Esophagus squamous epithelium (tissue), 5 donors: ENCODE data around the gene RBM33. TPM values are rescaled to one million over a fixed set of nuclear protein-coding genes. Genes with fewer than 3 reads are reported as not detected.

Experiments used
- DNase-seq: peaks from one replicate; lab custom pipeline; 2025; lab: John Stamatoyannopoulos, UW
- H3K27ac ChIP-seq, 4 donors: fragments of 200-600 bp; sonication (generic); one replicate each; pipeline ENCODE4 v1.5.1; 2016 to 2019; ENCODE audit warnings: mild to moderate bottlenecking in 1 of 4
- H3K27me3 ChIP-seq, 4 donors: fragments of 200-600 bp; sonication (generic); 1 replicate in 3 of 4; 2 replicates in 1 of 4; pipeline versions ENCODE4 v1.5.1 to v1.6.0; 2017 to 2021; ENCODE audit warnings: antibody characterized with exemption in 1 of 4
- H3K36me3 ChIP-seq, 3 donors: fragments of 200-600 bp; sonication (generic); one replicate each; pipeline ENCODE4 v1.5.1; 2016 to 2019
- H3K4me1 ChIP-seq, 3 donors: fragments of 200-600 bp; sonication (generic); one replicate each; pipeline ENCODE4 v1.5.1; 2017 to 2019
- H3K4me3 ChIP-seq, 4 donors: fragments of 200-600 bp; sonication (generic); 1 replicate in 3 of 4; 2 replicates in 1 of 4; pipeline ENCODE4 v1.5.1; 2016 to 2019; ENCODE audit warnings: mild to moderate bottlenecking in 2 of 4, moderate library complexity in 1 of 4
- H3K9me3 ChIP-seq, 3 donors: fragments of 200-600 bp; sonication (generic); one replicate each; pipeline ENCODE4 v1.5.1; 2016 to 2019
- POLR2A ChIP-seq, 4 donors: fragments of 450-650 bp; IDR thresholded peaks; one replicate each; pipeline ENCODE4 v1.6.1; 2017; ENCODE audit warnings: antibody characterized with exemption in 4 of 4, mild to moderate bottlenecking in 4 of 4, moderate library complexity in 3 of 4
- WGBS, 2 donors: methylation state at CpG; one replicate each; pipeline ENCODE4 v1.1.5; 2018; 5-methylcytosine and 5-hydroxymethylcytosine counted together
- intact Hi-C: fragments of 100-400 bp; cut with DNase I; formaldehyde crosslinking; loops from one replicate; pipeline ENCODE4 v1.15.0; 2022
- total RNA-seq, 4 donors: library from RNA; depleted of rRNA; stranded (reverse); fragments of >200 nt; gene quantifications; one replicate each; pipeline ENCODE4 v1.1.0, GENCODE V29; 2016
- TF ChIP-seq, protein P1 (sequence below), 6 experiments: fragments of 450-650 bp in 4 of 6; fragments of 200-600 bp in 2 of 6; sonication (generic) in 2 of 6; IDR thresholded peaks; one replicate each; pipeline ENCODE4 v1.5.1; 2016 to 2019; ENCODE audit warnings: antibody characterized with exemption in 6 of 6, mild to moderate bottlenecking in 4 of 6, moderate library complexity in 4 of 6
- donor health status: DM: yes; HTN: yes; CAD: no.

RBM33 gene
- total RNA-seq, 4 donors from 2014 or later: 20.3 to 45.6 (median 26.9) TPM

DNA sequence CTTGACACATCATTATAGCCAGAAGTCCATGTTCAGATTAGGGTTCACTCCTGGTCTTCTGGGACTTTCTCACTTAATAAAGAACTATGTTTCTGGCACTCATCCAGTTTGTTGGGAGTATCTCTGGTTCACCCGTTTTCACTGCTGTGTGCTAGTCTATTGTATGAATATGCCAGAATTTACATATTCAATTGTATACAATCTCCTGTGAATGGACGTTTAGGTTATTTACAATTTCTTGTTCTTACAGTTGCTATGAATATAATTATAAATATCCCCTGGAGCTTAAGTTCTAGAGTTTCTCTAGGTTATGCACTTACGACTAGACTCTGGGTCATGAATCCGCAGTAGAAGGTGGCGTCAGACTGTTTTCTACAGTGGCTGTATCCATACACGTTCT lies 20.0 kb upstream of the RBM33 start:
- Histone ChIP-seq H3K27me3 (peaks cover 0 to 9% (median 0%) of the 10 kb centered on the region in 4 donors), H3K36me3 (no peaks in the 10 kb centered on the region), H3K9me3 (peaks cover 0 to 9% (median 6%) of the 10 kb centered on the region in 3 donors), H3K4me1 (no peaks in the 10 kb centered on the region), H3K27ac (no peak overlapping the region), H3K4me3 (no peak overlapping the region)
- 69 to 73% methylated on average over 6 of the region's 6 CpGs for WGBS, 2 donors
- intact Hi-C loops: no loop called here
- DNase-seq: no peak
- no peak for TF ChIP-seq POLR2A (IDR thresholded peaks at IDR 0.05)
- TF ChIP-seq, protein P1, sequence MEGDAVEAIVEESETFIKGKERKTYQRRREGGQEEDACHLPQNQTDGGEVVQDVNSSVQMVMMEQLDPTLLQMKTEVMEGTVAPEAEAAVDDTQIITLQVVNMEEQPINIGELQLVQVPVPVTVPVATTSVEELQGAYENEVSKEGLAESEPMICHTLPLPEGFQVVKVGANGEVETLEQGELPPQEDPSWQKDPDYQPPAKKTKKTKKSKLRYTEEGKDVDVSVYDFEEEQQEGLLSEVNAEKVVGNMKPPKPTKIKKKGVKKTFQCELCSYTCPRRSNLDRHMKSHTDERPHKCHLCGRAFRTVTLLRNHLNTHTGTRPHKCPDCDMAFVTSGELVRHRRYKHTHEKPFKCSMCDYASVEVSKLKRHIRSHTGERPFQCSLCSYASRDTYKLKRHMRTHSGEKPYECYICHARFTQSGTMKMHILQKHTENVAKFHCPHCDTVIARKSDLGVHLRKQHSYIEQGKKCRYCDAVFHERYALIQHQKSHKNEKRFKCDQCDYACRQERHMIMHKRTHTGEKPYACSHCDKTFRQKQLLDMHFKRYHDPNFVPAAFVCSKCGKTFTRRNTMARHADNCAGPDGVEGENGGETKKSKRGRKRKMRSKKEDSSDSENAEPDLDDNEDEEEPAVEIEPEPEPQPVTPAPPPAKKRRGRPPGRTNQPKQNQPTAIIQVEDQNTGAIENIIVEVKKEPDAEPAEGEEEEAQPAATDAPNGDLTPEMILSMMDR (IDR thresholded peaks at IDR 0.05): no peak

DNA sequence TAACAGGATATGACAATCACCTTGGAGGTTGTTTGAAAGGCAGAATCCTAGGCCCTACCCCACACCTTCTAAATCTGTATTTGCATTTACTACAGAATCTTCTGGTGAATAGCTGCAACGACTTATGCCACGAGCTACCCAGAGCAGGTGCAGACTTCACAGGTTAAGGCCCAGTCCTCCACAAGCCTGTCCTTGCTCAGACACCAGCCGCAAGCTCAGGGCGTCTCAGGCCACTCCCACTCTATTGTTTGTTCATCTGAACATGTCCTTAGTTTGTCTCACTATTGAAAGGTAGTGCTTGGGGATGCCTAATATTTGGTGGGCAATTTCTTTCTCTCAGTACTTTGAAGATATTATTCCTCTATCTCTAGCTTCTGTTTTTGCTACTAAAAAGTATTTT lies 18.9 kb upstream of the RBM33 start:
- intact Hi-C loops: no loop called here
- no peak overlapping the region for H3K4me3 ChIP-seq

DNA sequence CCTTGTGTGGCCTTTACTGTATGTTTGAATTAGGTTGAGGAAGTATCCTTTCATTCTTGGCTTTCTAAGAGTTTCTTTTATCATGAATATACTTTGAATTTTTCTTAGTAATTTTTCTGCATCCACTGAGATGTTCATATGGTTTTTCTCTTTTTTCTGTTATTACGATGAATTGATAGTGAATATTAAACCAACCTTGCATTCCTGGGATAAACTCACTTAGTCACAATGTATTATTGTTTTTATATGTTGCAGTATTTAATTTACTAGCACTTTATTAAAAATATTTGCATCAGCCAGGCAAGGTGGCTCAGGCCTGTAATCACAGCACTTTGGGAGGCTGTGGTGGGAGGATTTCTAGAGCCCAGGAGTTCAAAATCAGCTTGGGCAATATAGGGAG lies 15.3 kb upstream of the RBM33 start:
- Histone ChIP-seq H3K27ac (no peak overlapping the region), H3K4me3 (no peak overlapping the region), H3K36me3 (no peaks in the 10 kb centered on the region), H3K4me1 (no peaks in the 10 kb centered on the region), H3K27me3 (no peaks in the 10 kb centered on the region), H3K9me3 (peaks cover 0 to 13% (median 9%) of the 10 kb centered on the region in 3 donors)
- no peak for DNase-seq
- no peak for TF ChIP-seq POLR2A (IDR thresholded peaks at IDR 0.05)
- TF ChIP-seq, protein P1 (IDR thresholded peaks at IDR 0.05): no peak
- WGBS, 2 donors: 95 to 100% methylated on average over 1 of the region's 1 CpG
- intact Hi-C loops: no loop called here

More for the DNA sequence above, 18.9 kb upstream of the RBM33 start:
- no peaks in the 10 kb centered on the region for H3K27me3 ChIP-seq
- no peaks in the 10 kb centered on the region for H3K36me3 ChIP-seq
- no peak overlapping the region for H3K27ac ChIP-seq
- no peak for TF ChIP-seq POLR2A (IDR thresholded peaks at IDR 0.05)
- TF ChIP-seq, protein P1 (IDR thresholded peaks at IDR 0.05): no peak
- peaks cover 0 to 13% (median 9%) of the 10 kb centered on the region in 3 donors for H3K9me3 ChIP-seq
- no peaks in the 10 kb centered on the region for H3K4me1 ChIP-seq
- WGBS, 2 donors: 34 to 50% methylated on average over 4 of the region's 4 CpGs
- DNase-seq: no peak

DNA sequence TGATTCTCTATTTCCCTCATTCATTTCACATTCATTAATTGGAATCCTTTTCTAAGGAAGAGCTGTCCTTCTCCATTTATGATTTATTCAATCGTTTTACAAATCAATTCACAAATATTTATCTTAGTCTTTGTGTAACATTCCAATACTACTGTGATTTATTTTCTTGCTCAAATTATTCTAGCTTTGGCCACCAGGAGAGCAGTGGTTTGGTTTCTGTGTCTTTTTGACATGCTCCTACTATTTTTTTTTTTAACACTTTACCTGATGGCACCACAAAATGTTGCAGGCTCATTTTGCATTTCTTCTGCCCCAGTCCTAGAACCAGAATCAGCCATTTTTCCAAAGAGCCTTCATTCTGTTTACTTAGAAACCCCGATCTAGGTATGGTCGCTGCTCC lies 13.3 kb upstream of the RBM33 start:
- H3K27ac ChIP-seq: no peak overlapping the region
- WGBS, 2 donors: 78 to 84% methylated on average over 3 of the region's 3 CpGs
- intact Hi-C loops: no loop called here
- H3K27me3 ChIP-seq: no peaks in the 10 kb centered on the region
- H3K4me3 ChIP-seq: no peak overlapping the region
- H3K36me3 ChIP-seq: no peaks in the 10 kb centered on the region
- no peak for TF ChIP-seq POLR2A (IDR thresholded peaks at IDR 0.05)
- TF ChIP-seq, protein P1 (IDR thresholded peaks at IDR 0.05): no peak
- H3K9me3 ChIP-seq: peaks cover 0 to 17% (median 9%) of the 10 kb centered on the region in 3 donors
- DNase-seq: no peak
- no peaks in the 10 kb centered on the region for H3K4me1 ChIP-seq

DNA sequence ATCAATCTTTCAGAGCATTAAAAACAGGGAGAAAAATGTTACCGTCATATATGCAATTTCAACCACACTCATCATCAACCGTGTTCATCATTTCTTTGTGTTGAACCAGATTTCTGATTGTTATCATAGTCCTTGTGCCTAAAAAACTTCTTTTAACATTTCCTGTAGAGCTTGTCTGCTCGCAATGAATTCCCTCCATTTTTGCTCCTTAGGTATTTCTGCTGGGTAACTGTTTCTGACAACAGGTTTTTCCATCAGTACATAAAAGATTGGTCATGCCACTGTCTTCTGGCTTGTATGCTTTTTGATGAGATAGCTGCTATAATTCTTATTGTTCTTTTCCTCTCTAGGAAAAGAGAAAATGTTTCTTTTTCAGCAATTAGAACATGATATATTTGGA lies 8.6 kb upstream of the RBM33 start:
- Histone ChIP-seq H3K4me1 (no peaks in the 10 kb centered on the region), H3K27ac (no peak overlapping the region), H3K4me3 (no peak overlapping the region), H3K36me3 (peaks cover 0 to 6% (median 0%) of the 10 kb centered on the region in 3 donors), H3K9me3 (peaks cover 0 to 32% (median 6%) of the 10 kb centered on the region in 3 donors), H3K27me3 (no peaks in the 10 kb centered on the region)
- intact Hi-C loops: no loop called here
- DNase-seq: no peak
- TF ChIP-seq POLR2A (IDR thresholded peaks at IDR 0.05): no peak
- TF ChIP-seq, protein P1 (IDR thresholded peaks at IDR 0.05): no peak
- 97% methylated on average over 3 of the region's 3 CpGs for WGBS, 2 donors
